D341Med (cell line): ENCODE results near the gene ANKRD36C.
"Not testable (repeated sequence)": the region's sequence is repeated elsewhere in the genome, so short reads cannot be mapped to it uniquely, and the experiment has no call there.

Source experiments
- DNase-seq: peaks from one replicate; pipeline ENCODE4 v3.0.0; 2012; ENCODE audit warnings: low spot score

ANKRD36C gene

GRCh38 chr2:95991351-95992094, at the start of gene ANKRD36C:
ANKRD36C (minus strand) TSS chr2:95991824; CDS start chr2:95991708, 116 bp downstream.
- not testable (repeated sequence) for DNase-seq

GRCh38 chr2:96035554-96035953, 43.9 kb upstream of the ANKRD36C start:
- not testable (repeated sequence) for DNase-seq

GRCh38 chr2:96034792-96035191, 43.2 kb upstream of the ANKRD36C start, which contains the start of gene GPAT2:
GPAT2 (minus strand) TSS chr2:96034916; CDS start chr2:96032359, 2,557 bp downstream.
- DNase-seq = not testable (repeated sequence)

- not testable (repeated sequence) for DNase-seq
Measured at GRCh38 chr2:96033997-96034396, 42.4 kb upstream of the ANKRD36C start.

- DNase-seq = not testable (repeated sequence)
Measured at GRCh38 chr2:96027725-96028325, 36.2 kb upstream of the ANKRD36C start.

GRCh38 chr2:96025755-96026154, 34.1 kb upstream of the ANKRD36C start:
- DNase-seq = not testable (repeated sequence)

- no peak for DNase-seq
Measured at GRCh38 chr2:96025194-96025492, 33.5 kb upstream of the ANKRD36C start.

GRCh38 chr2:96024336-96025193, 32.9 kb upstream of the ANKRD36C start:
- no peak for DNase-seq

- not testable (repeated sequence) for DNase-seq
Measured at GRCh38 chr2:96023701-96024100, 32.1 kb upstream of the ANKRD36C start.

- DNase-seq = peak; percentile 73
Measured at GRCh38 chr2:96022701-96023447, 31.2 kb upstream of the ANKRD36C start.

GRCh38 chr2:96022126-96022525, 30.5 kb upstream of the ANKRD36C start:
- not testable (repeated sequence) for DNase-seq

- DNase-seq = not testable (repeated sequence)
Measured at GRCh38 chr2:96021142-96021541, 29.5 kb upstream of the ANKRD36C start.

- not testable (repeated sequence) for DNase-seq
Measured at GRCh38 chr2:96019909-96020590, 28.4 kb upstream of the ANKRD36C start.

GRCh38 chr2:96016321-96016720, 24.7 kb upstream of the ANKRD36C start:
- not testable (repeated sequence) for DNase-seq

GRCh38 chr2:96012792-96013264, 21.2 kb upstream of the ANKRD36C start:
- DNase-seq = not testable (repeated sequence)

- not testable (repeated sequence) for DNase-seq
Measured at GRCh38 chr2:96012086-96012791, 20.6 kb upstream of the ANKRD36C start.

GRCh38 chr2:96011129-96011455, 19.5 kb upstream of the ANKRD36C start:
- DNase-seq = not testable (repeated sequence)

- peak; percentile 84 for DNase-seq
Measured at GRCh38 chr2:96010320-96011128, 18.9 kb upstream of the ANKRD36C start.

- not testable (repeated sequence) for DNase-seq
Measured at GRCh38 chr2:96009833-96010232, 18.2 kb upstream of the ANKRD36C start.

- not testable (repeated sequence) for DNase-seq
Measured at GRCh38 chr2:96008051-96008450, 16.4 kb upstream of the ANKRD36C start.
